Measurements from ENCODE around the gene LHX1. TPM values are rescaled to one million over a fixed set of nuclear protein-coding genes. Genes with fewer than 3 reads are reported as not detected.

LHX1 gene
- total and polyA plus RNA-seq, 10 donors, result not detected

- peaks cover 0 to 75% (median 3%) of the 10 kb centered on the region in 7 donors for H3K27me3 ChIP-seq (replicated peaks in 1 of 7)
- no peak overlapping the region for H3K27ac ChIP-seq
- intact Hi-C loops (cut with DNase I; ENCODE audit: low total_unique reads), result no loop called here
- DNase-seq, result no peak
- H3K4me1 ChIP-seq, result no peaks in the 10 kb centered on the region
- H3K4me3 ChIP-seq, result no peak overlapping the region
- no peak for TF ChIP-seq POLR2A (IDR thresholded peaks at IDR 0.05)
- no peak for TF ChIP-seq POLR2AphosphoS5 (IDR thresholded peaks at IDR 0.05)
- TF ChIP-seq CTCF (IDR thresholded peaks at IDR 0.05 in 8 of 11, conservative IDR thresholded peaks at IDR 0.05 in 3 of 11), result no peak
- 55 to 86% (median 73%) methylated on average over 3 to 5 of the region's 5 CpGs for WGBS, 5 donors
- H3K9me3 ChIP-seq, result no peaks in the 10 kb centered on the region
- no peaks in the 10 kb centered on the region for H3K36me3 ChIP-seq
These were observed 26.8 kb upstream of the LHX1 start for GRCh38 chr17:36910513-36910912.

- H3K27ac ChIP-seq, result no peak overlapping the region
- no peaks in the 10 kb centered on the region for H3K36me3 ChIP-seq
- TF ChIP-seq POLR2AphosphoS5 (IDR thresholded peaks at IDR 0.05) (no peak), POLR2A (IDR thresholded peaks at IDR 0.05) (no peak), CTCF (IDR thresholded peaks at IDR 0.05 in 8 of 11, conservative IDR thresholded peaks at IDR 0.05 in 3 of 11) (no peak)
- H3K9me3 ChIP-seq, result no peaks in the 10 kb centered on the region
- peaks cover 0 to 72% (median 3%) of the 10 kb centered on the region in 7 donors for H3K27me3 ChIP-seq (replicated peaks in 1 of 7)
- no peak overlapping the region for H3K4me3 ChIP-seq
- intact Hi-C loops (cut with DNase I; ENCODE audit: low total_unique reads), result no loop called here
- DNase-seq, result no peak
- WGBS, 5 donors, result 62 to 74% (median 69%) methylated on average over 3 of the region's 3 CpGs
- H3K4me1 ChIP-seq, result no peaks in the 10 kb centered on the region
These were observed 26.3 kb upstream of the LHX1 start for GRCh38 chr17:36911001-36911400.

GRCh38 chr17:36913132-36913531 is 24.1 kb upstream of the LHX1 start:
- no peak for DNase-seq
- H3K36me3 ChIP-seq, result no peaks in the 10 kb centered on the region
- H3K27me3 ChIP-seq (replicated peaks in 1 of 7), result peaks cover 0 to 55% (median 3%) of the 10 kb centered on the region in 7 donors
- H3K4me1 ChIP-seq, result no peaks in the 10 kb centered on the region
- intact Hi-C loops (cut with DNase I; ENCODE audit: low total_unique reads), result no loop called here
- no peak overlapping the region for H3K27ac ChIP-seq
- WGBS, 5 donors, result 35 to 49% (median 44%) methylated on average over 5 of the region's 5 CpGs
- H3K9me3 ChIP-seq, result no peaks in the 10 kb centered on the region
- no peak for TF ChIP-seq POLR2A (IDR thresholded peaks at IDR 0.05)
- TF ChIP-seq CTCF (IDR thresholded peaks at IDR 0.05 in 8 of 11, conservative IDR thresholded peaks at IDR 0.05 in 3 of 11), result no peak
- TF ChIP-seq POLR2AphosphoS5 (IDR thresholded peaks at IDR 0.05), result no peak
- H3K4me3 ChIP-seq, result no peak overlapping the region

GRCh38 chr17:36918211-36918691 is 19.0 kb upstream of the LHX1 start:
- Histone ChIP-seq H3K9me3 (no peaks in the 10 kb centered on the region), H3K36me3 (no peaks in the 10 kb centered on the region), H3K4me3 (no peak overlapping the region), H3K4me1 (no peaks in the 10 kb centered on the region), H3K27me3 (replicated peaks in 1 of 7) (peaks cover 0 to 66% (median 17%) of the 10 kb centered on the region in 7 donors), H3K27ac (no peak overlapping the region)
- WGBS, 5 donors, result 35 to 47% (median 40%) methylated on average over 3 of the region's 3 CpGs
- TF ChIP-seq POLR2AphosphoS5 (IDR thresholded peaks at IDR 0.05), result no peak
- no peak for TF ChIP-seq CTCF (IDR thresholded peaks at IDR 0.05 in 8 of 11, conservative IDR thresholded peaks at IDR 0.05 in 3 of 11)
- no peak for TF ChIP-seq POLR2A (IDR thresholded peaks at IDR 0.05)
- intact Hi-C loops (cut with DNase I; ENCODE audit: low total_unique reads), result no loop called here
- no peak for DNase-seq
